ENCODE data around the gene ARMH4. TPM values are rescaled to one million over a fixed set of nuclear protein-coding genes. Genes with fewer than 3 reads are reported as not detected.

Gene ARMH4
- total RNA-seq, 1 experiment from 2014 or later, result 42.6 TPM

- no peak overlapping the region for H4K5ac ChIP-seq (ENCODE audit: insufficient read length, low read depth, low read length)
- H3K4me1 ChIP-seq (ENCODE audit: insufficient read depth, low read length), result no peaks in the 10 kb centered on the region
- peaks cover 4% of the 10 kb centered on the region in 2 experiments for H3K4me1 Mint-ChIP-seq
- no peaks in the 10 kb centered on the region for H3K23me2 ChIP-seq (ENCODE audit: insufficient read length, low read depth, low read length, poor library complexity, severe bottlenecking)
- H3K27ac ChIP-seq (ENCODE audit: insufficient read length, low read depth, low read length), result no peak overlapping the region
- H4K91ac ChIP-seq (ENCODE audit: insufficient read length, low read depth, low read length), result no peak overlapping the region
- no peaks in the 10 kb centered on the region for H4K20me1 ChIP-seq (ENCODE audit: control insufficient read depth, insufficient read depth, insufficient read length)
- no peaks in the 10 kb centered on the region for H3K9me3 Mint-ChIP-seq
- H3K9ac ChIP-seq (ENCODE audit: extremely low read depth, insufficient read length, low read length), result no peak overlapping the region
- H2AK5ac ChIP-seq (ENCODE audit: insufficient read length, low read length), result no peak overlapping the region
- no peak overlapping the region for H3K27ac Mint-ChIP-seq
- TF ChIP-seq CTCF (conservative IDR thresholded peaks at IDR 0.05), result no peak
- no peak overlapping the region for H2BK12ac ChIP-seq (ENCODE audit: insufficient read length, low read depth, low read length)
- no peaks in the 10 kb centered on the region for H3K79me1 ChIP-seq (ENCODE audit: insufficient read depth, low read depth, low read length, poor library complexity, severe bottlenecking)
- no peak overlapping the region for H4K8ac ChIP-seq (replicated peaks; ENCODE audit: insufficient read length, low read depth, low read length)
- no peak overlapping the region for H3K14ac ChIP-seq (ENCODE audit: insufficient read depth, low read length)
- no peak for DNase-seq
- no peak overlapping the region for H3T11ph ChIP-seq (ENCODE audit: low read length)
- no peaks in the 10 kb centered on the region for H3K9me3 ChIP-seq (ENCODE audit: control insufficient read depth, low read depth, low read length)
- H3K18ac ChIP-seq (ENCODE audit: insufficient read length, low read depth, low read length), result no peak overlapping the region
- H3K23ac ChIP-seq (ENCODE audit: insufficient read length, low read depth, low read length), result no peak overlapping the region
- no peak overlapping the region for H3K4me2 ChIP-seq (ENCODE audit: insufficient read depth, insufficient read length, low read length)
- no peak overlapping the region for H3K56ac ChIP-seq (ENCODE audit: insufficient read length, low read depth, low read length)
- H3K79me2 ChIP-seq (ENCODE audit: insufficient read depth, low read length), result no peaks in the 10 kb centered on the region
- H2AFZ ChIP-seq (ENCODE audit: low read length), result no peak overlapping the region
- no peak overlapping the region for H2BK15ac ChIP-seq (ENCODE audit: low read depth, low read length)
- WGBS (ENCODE audit: extremely low coverage, insufficient read length, low lambda C conversion rate), result no CpG with 5 or more reads among the region's 1 CpG
- H2BK5ac ChIP-seq (ENCODE audit: insufficient read length, low read length), result no peak overlapping the region
- no peak overlapping the region for H2BK120ac ChIP-seq (ENCODE audit: low read depth, low read length, poor library complexity, severe bottlenecking)
- no peaks in the 10 kb centered on the region for H3K27me3 Mint-ChIP-seq (ENCODE audit: low read depth)
- no peaks in the 10 kb centered on the region for H3K27me3 ChIP-seq (ENCODE audit: insufficient read depth, low read length)
- no peak overlapping the region for H3K4me3 Mint-ChIP-seq
- no peak overlapping the region for H2BK20ac ChIP-seq (ENCODE audit: low read depth, low read length, poor library complexity, severe bottlenecking)
- H3K36me3 Mint-ChIP-seq (ENCODE audit: insufficient read depth in 1 of 3, low read depth in 3 of 3), result no peaks in the 10 kb centered on the region
- H3K4ac ChIP-seq (ENCODE audit: low read depth, low read length), result no peak overlapping the region
These were observed 125.0 kb downstream of the ARMH4 start for GRCh38 chr14:58026967-58027366.

Data from H9 (cell line).